ENCODE results near the gene TSPAN3. TPM values are rescaled to one million over a fixed set of nuclear protein-coding genes. Genes with fewer than 3 reads are reported as not detected.

The TSPAN3 gene
- total RNA-seq, 3 donors from 2014 or later, result 148 to 398 (median 292) TPM

GRCh38 chr15:77021088-77021481, 49.8 kb downstream of the TSPAN3 start:
- intact Hi-C loops (cut with DNase I; ENCODE audit: low total_unique reads), result no loop called here
- no peaks in the 10 kb centered on the region for H3K4me1 ChIP-seq
- H3K9me3 ChIP-seq, result no peaks in the 10 kb centered on the region
- DNase-seq (ENCODE audit: low spot score in 2 of 2), result no peak
- H3K27me3 ChIP-seq, result no peaks in the 10 kb centered on the region
- no peaks in the 10 kb centered on the region for H3K36me3 ChIP-seq
- TF ChIP-seq POLR2A (IDR thresholded peaks at IDR 0.05), result no peak
- H3K4me3 ChIP-seq, result no peak overlapping the region
- no peak overlapping the region for H3K27ac ChIP-seq

- H3K27me3 ChIP-seq, result no peaks in the 10 kb centered on the region
- H3K36me3 ChIP-seq, result no peaks in the 10 kb centered on the region
- H3K4me1 ChIP-seq, result no peaks in the 10 kb centered on the region
- no peaks in the 10 kb centered on the region for H3K9me3 ChIP-seq
- intact Hi-C loops (cut with DNase I; ENCODE audit: low total_unique reads), result no loop called here
- H3K4me3 ChIP-seq, result no peak overlapping the region
- no peak overlapping the region for H3K27ac ChIP-seq
- DNase-seq (ENCODE audit: low spot score in 2 of 2), result no peak
- no peak for TF ChIP-seq POLR2A (IDR thresholded peaks at IDR 0.05)
- TF ChIP-seq POLR2AphosphoS5 (IDR thresholded peaks at IDR 0.05), result no peak
- TF ChIP-seq, protein P1, sequence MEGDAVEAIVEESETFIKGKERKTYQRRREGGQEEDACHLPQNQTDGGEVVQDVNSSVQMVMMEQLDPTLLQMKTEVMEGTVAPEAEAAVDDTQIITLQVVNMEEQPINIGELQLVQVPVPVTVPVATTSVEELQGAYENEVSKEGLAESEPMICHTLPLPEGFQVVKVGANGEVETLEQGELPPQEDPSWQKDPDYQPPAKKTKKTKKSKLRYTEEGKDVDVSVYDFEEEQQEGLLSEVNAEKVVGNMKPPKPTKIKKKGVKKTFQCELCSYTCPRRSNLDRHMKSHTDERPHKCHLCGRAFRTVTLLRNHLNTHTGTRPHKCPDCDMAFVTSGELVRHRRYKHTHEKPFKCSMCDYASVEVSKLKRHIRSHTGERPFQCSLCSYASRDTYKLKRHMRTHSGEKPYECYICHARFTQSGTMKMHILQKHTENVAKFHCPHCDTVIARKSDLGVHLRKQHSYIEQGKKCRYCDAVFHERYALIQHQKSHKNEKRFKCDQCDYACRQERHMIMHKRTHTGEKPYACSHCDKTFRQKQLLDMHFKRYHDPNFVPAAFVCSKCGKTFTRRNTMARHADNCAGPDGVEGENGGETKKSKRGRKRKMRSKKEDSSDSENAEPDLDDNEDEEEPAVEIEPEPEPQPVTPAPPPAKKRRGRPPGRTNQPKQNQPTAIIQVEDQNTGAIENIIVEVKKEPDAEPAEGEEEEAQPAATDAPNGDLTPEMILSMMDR (IDR thresholded peaks at IDR 0.05), result no peak
Measured at GRCh38 chr15:77020348-77021087, 50.4 kb downstream of the TSPAN3 start.

DNA sequence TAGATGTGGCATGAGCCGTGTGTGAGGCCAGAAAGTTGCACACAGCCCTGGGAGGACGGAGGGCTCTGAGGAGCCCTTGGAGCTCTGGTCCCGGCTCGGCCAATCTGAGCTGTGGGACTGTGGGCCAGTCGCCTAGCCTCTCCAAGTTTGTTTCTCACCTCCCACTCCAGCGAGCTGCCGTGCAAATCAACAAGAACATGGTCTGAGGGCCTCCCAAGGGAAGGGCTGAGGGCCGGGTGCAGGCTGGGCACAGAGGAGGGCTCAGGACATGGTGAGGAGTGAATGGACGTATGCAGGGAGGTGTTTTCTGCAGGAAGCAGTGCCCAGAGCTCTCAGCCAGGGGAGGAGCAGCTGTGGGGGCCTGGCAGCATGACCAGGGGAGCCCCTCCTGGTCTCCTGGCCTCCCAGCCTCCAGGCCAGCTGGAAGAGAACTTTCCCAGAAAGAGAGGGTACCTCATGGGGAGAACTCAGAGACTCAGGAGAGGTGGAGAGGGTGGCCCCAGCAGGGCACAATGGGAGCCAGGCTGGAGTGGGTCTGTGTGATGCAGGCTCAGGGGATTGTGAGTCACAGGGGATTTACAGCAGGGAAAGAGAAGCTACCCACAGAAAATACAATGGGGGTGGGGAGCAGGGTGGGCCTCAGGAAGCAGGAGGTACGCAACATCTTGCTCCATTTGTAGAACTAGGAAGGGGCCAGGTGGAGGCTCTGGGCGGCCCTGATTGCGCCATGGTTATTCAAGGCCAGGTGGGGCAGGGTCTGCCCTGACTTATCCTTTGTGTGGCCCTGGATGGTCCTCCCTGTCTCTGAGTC, 51.2 kb downstream of the TSPAN3 start:
- H3K27ac ChIP-seq, result no peak overlapping the region
- intact Hi-C loops (cut with DNase I; ENCODE audit: low total_unique reads), result no loop called here
- no peaks in the 10 kb centered on the region for H3K4me1 ChIP-seq
- H3K9me3 ChIP-seq, result no peaks in the 10 kb centered on the region
- H3K4me3 ChIP-seq, result no peak overlapping the region
- TF ChIP-seq POLR2A (IDR thresholded peaks at IDR 0.05), result no peak
- TF ChIP-seq, protein P1 (IDR thresholded peaks at IDR 0.05), result no peak
- no peak for TF ChIP-seq POLR2AphosphoS5 (IDR thresholded peaks at IDR 0.05)
- no peak for DNase-seq (ENCODE audit: low spot score in 2 of 2)
- H3K27me3 ChIP-seq, result no peaks in the 10 kb centered on the region
- no peaks in the 10 kb centered on the region for H3K36me3 ChIP-seq

DNA sequence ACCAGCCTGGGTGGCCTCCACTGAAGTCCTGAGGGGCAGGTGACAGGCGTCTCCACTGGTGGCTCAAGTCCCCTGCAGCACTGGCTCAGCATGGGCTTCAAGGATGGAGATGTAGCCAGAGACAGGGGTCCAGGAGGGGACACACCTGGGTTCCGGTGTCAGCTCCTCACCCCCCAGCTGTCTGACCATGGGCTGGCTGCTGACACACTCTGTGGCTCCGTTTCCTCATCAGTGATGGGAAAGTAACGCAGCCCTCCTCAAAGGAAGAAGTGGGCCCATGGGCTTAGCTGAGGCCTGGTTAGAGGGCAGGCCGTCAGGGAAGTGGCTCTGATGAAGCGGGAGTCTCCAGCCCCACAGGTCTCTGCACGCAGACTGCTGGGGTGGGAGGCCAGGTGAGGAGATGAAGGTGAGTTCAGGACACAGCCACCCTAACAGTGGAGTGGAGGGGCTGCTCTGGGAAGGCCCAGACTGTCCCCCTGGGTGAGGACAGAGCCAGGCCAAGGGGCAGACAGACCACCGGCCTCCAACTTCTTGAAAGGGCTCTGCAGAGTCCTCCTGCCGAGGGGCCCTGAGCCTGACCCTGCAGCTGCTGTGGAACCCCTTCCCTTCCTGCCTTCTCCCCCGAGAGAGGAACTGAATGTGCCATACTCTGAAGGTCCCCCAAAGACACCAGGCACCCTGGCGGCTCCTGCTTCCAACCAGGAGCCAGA, 52.0 kb downstream of the TSPAN3 start:
- intact Hi-C loops (cut with DNase I; ENCODE audit: low total_unique reads), result no loop called here
- no peaks in the 10 kb centered on the region for H3K27me3 ChIP-seq
- H3K9me3 ChIP-seq, result no peaks in the 10 kb centered on the region
- H3K27ac ChIP-seq, result no peak overlapping the region
- no peaks in the 10 kb centered on the region for H3K36me3 ChIP-seq
- no peaks in the 10 kb centered on the region for H3K4me1 ChIP-seq
- TF ChIP-seq POLR2AphosphoS5 (IDR thresholded peaks at IDR 0.05) (no peak), POLR2A (IDR thresholded peaks at IDR 0.05) (no peak)
- TF ChIP-seq, protein P1 (IDR thresholded peaks at IDR 0.05), result no peak
- DNase-seq (ENCODE audit: low spot score in 2 of 2), result no peak
- H3K4me3 ChIP-seq, result no peak overlapping the region

GRCh38 chr15:77017761-77018720, 52.9 kb downstream of the TSPAN3 start:
- H3K4me3 ChIP-seq, result no peak overlapping the region
- intact Hi-C loops (cut with DNase I; ENCODE audit: low total_unique reads), result no loop called here
- no peak for DNase-seq (ENCODE audit: low spot score in 2 of 2)
- H3K27ac ChIP-seq, result no peak overlapping the region
- H3K9me3 ChIP-seq, result no peaks in the 10 kb centered on the region
- no peaks in the 10 kb centered on the region for H3K4me1 ChIP-seq
- TF ChIP-seq POLR2A (IDR thresholded peaks at IDR 0.05) (no peak), POLR2AphosphoS5 (IDR thresholded peaks at IDR 0.05) (no peak)
- TF ChIP-seq, protein P1 (IDR thresholded peaks at IDR 0.05), result no peak
- H3K36me3 ChIP-seq, result no peaks in the 10 kb centered on the region
- no peaks in the 10 kb centered on the region for H3K27me3 ChIP-seq

All from breast epithelium (tissue), 4 donors.